Duodenal mucosa (tissue), 2 donors: ENCODE measurements around the gene KIF3B.

ENCODE experiments used
- H3K27ac ChIP-seq: one replicate; pipeline ENCODE4 v1.7.0; 2013; ENCODE audit warnings: low read depth, low read length
- H3K27me3 ChIP-seq, 2 donors: one replicate each; pipeline ENCODE4 v1.7.0; 2013; ENCODE audit warnings: low read length in 2 of 2, control low read depth in 1 of 2; ENCODE audit not compliant: insufficient read depth in 2 of 2, control insufficient read depth in 1 of 2
- H3K36me3 ChIP-seq, 2 donors: one replicate each; pipeline ENCODE4 v1.7.0; 2013; ENCODE audit warnings: low read length in 2 of 2, control low read depth in 1 of 2; ENCODE audit not compliant: insufficient read depth in 2 of 2, control insufficient read depth in 1 of 2
- H3K4me1 ChIP-seq, 2 donors: one replicate each; pipeline ENCODE4 v1.7.0; 2013; ENCODE audit warnings: low read length in 2 of 2, control low read depth in 1 of 2; ENCODE audit not compliant: insufficient read depth in 2 of 2, control insufficient read depth in 1 of 2
- H3K4me3 ChIP-seq, 2 donors: one replicate each; pipeline ENCODE4 v1.7.0; 2013; ENCODE audit warnings: low read length in 2 of 2, low read depth in 1 of 2
- H3K9ac ChIP-seq, 2 donors: one replicate each; pipeline ENCODE4 v1.7.0; 2013; ENCODE audit warnings: low read length in 2 of 2, low read depth in 1 of 2
- H3K9me3 ChIP-seq, 2 donors: one replicate each; pipeline ENCODE4 v1.7.0; 2013; ENCODE audit warnings: low read length in 2 of 2, control low read depth in 1 of 2; ENCODE audit not compliant: control insufficient read depth in 1 of 2

The KIF3B gene

GRCh38 chr20:32325706-32326503 lies 48.5 kb downstream of the KIF3B start:
- Histone ChIP-seq H3K9me3 (no peaks in the 10 kb centered on the region), H3K9ac (no peak overlapping the region), H3K4me1 (peaks cover 0 to 9% of the 10 kb centered on the region in 2 donors), H3K27me3 (no peaks in the 10 kb centered on the region), H3K4me3 (no peak overlapping the region), H3K36me3 (peaks cover 8 to 27% of the 10 kb centered on the region in 2 donors), H3K27ac (no peak overlapping the region)

GRCh38 chr20:32326504-32326845 lies 49.0 kb downstream of the KIF3B start:
- H3K27ac ChIP-seq, result no peak overlapping the region
- H3K27me3 ChIP-seq, result no peaks in the 10 kb centered on the region
- peaks cover 14 to 32% of the 10 kb centered on the region in 2 donors for H3K36me3 ChIP-seq
- H3K4me3 ChIP-seq, result no peak overlapping the region
- H3K4me1 ChIP-seq, result peaks cover 0 to 9% of the 10 kb centered on the region in 2 donors
- no peaks in the 10 kb centered on the region for H3K9me3 ChIP-seq
- H3K9ac ChIP-seq, result no peak overlapping the region

- H3K27me3 ChIP-seq, result no peaks in the 10 kb centered on the region
- H3K9me3 ChIP-seq, result no peaks in the 10 kb centered on the region
- peaks cover 0 to 12% of the 10 kb centered on the region in 2 donors for H3K4me1 ChIP-seq
- no peak overlapping the region for H3K9ac ChIP-seq
- H3K36me3 ChIP-seq, result peaks cover 21 to 39% of the 10 kb centered on the region in 2 donors
- no peak overlapping the region for H3K27ac ChIP-seq
- H3K4me3 ChIP-seq, result no peak overlapping the region
Observed at GRCh38 chr20:32327087-32327681, 49.7 kb downstream of the KIF3B start.

GRCh38 chr20:32329817-32330554 lies 52.5 kb downstream of the KIF3B start:
- Histone ChIP-seq H3K4me1 (peaks cover 12 to 27% of the 10 kb centered on the region in 2 donors), H3K27me3 (no peaks in the 10 kb centered on the region), H3K36me3 (peaks cover 24 to 49% of the 10 kb centered on the region in 2 donors), H3K9me3 (no peaks in the 10 kb centered on the region), H3K9ac (no peak overlapping the region), H3K27ac (no peak overlapping the region), H3K4me3 (no peak overlapping the region)

- peaks cover 24 to 49% of the 10 kb centered on the region in 2 donors for H3K36me3 ChIP-seq
- no peak overlapping the region for H3K9ac ChIP-seq
- H3K27ac ChIP-seq, result no peak overlapping the region
- H3K4me3 ChIP-seq, result no peak overlapping the region
- peaks cover 12 to 27% of the 10 kb centered on the region in 2 donors for H3K4me1 ChIP-seq
- no peaks in the 10 kb centered on the region for H3K27me3 ChIP-seq
- no peaks in the 10 kb centered on the region for H3K9me3 ChIP-seq
Observed at GRCh38 chr20:32330555-32330897, 53.1 kb downstream of the KIF3B start.

GRCh38 chr20:32332614-32333013 lies 55.2 kb downstream of the KIF3B start:
- H3K9ac ChIP-seq, result no peak overlapping the region
- peaks cover 12 to 18% of the 10 kb centered on the region in 2 donors for H3K4me1 ChIP-seq
- peaks cover 17 to 37% of the 10 kb centered on the region in 2 donors for H3K36me3 ChIP-seq
- no peak overlapping the region for H3K4me3 ChIP-seq
- H3K9me3 ChIP-seq, result no peaks in the 10 kb centered on the region
- H3K27me3 ChIP-seq, result no peaks in the 10 kb centered on the region
- no peak overlapping the region for H3K27ac ChIP-seq

- Histone ChIP-seq H3K9ac (no peak overlapping the region), H3K27me3 (no peaks in the 10 kb centered on the region), H3K4me1 (peaks cover 12 to 18% of the 10 kb centered on the region in 2 donors), H3K27ac (no peak overlapping the region), H3K9me3 (no peaks in the 10 kb centered on the region), H3K36me3 (peaks cover 17 to 37% of the 10 kb centered on the region in 2 donors), H3K4me3 (no peak overlapping the region)
Observed at GRCh38 chr20:32333181-32333987, 55.9 kb downstream of the KIF3B start.

- H3K27ac ChIP-seq, result no peak overlapping the region
- no peak overlapping the region for H3K4me3 ChIP-seq
- peaks cover 17 to 36% of the 10 kb centered on the region in 2 donors for H3K36me3 ChIP-seq
- no peaks in the 10 kb centered on the region for H3K9me3 ChIP-seq
- H3K4me1 ChIP-seq, result peaks cover 12 to 18% of the 10 kb centered on the region in 2 donors
- H3K9ac ChIP-seq, result no peak overlapping the region
- H3K27me3 ChIP-seq, result no peaks in the 10 kb centered on the region
Observed at GRCh38 chr20:32333988-32334885, 56.8 kb downstream of the KIF3B start.

- Histone ChIP-seq H3K4me1 (peaks cover 12 to 18% of the 10 kb centered on the region in 2 donors), H3K27ac (no peak overlapping the region), H3K36me3 (peaks cover 5 to 13% of the 10 kb centered on the region in 2 donors), H3K4me3 (no peak overlapping the region), H3K9me3 (no peaks in the 10 kb centered on the region), H3K9ac (no peak overlapping the region), H3K27me3 (no peaks in the 10 kb centered on the region)
Observed at GRCh38 chr20:32336918-32337347, 59.5 kb downstream of the KIF3B start.
